ENCODE measurements around the gene DNAJC3.
"Not testable (repeated sequence)": the region's sequence is repeated elsewhere in the genome, so short reads cannot be mapped to it uniquely, and the experiment has no call there.

GRCh38 chr13:95781940-95782339 is 105.0 kb downstream of the DNAJC3 start:
- TF ChIP-seq, protein P1, sequence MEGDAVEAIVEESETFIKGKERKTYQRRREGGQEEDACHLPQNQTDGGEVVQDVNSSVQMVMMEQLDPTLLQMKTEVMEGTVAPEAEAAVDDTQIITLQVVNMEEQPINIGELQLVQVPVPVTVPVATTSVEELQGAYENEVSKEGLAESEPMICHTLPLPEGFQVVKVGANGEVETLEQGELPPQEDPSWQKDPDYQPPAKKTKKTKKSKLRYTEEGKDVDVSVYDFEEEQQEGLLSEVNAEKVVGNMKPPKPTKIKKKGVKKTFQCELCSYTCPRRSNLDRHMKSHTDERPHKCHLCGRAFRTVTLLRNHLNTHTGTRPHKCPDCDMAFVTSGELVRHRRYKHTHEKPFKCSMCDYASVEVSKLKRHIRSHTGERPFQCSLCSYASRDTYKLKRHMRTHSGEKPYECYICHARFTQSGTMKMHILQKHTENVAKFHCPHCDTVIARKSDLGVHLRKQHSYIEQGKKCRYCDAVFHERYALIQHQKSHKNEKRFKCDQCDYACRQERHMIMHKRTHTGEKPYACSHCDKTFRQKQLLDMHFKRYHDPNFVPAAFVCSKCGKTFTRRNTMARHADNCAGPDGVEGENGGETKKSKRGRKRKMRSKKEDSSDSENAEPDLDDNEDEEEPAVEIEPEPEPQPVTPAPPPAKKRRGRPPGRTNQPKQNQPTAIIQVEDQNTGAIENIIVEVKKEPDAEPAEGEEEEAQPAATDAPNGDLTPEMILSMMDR (IDR thresholded peaks at IDR 0.05; ENCODE audit: insufficient read depth, low read length, poor library complexity, severe bottlenecking) = not testable (repeated sequence)
- TF ChIP-seq EZH2phosphoT487 (conservative IDR thresholded peaks at IDR 0.05; ENCODE audit: low read length) = not testable (repeated sequence)
